DOHH2 (cell line): Measurements from ENCODE around the gene SETX.

ENCODE experiments used
- H3F3A ChIP-seq: fragments of 200-600 bp; sonication (generic), shearing (Covaris generic); 2 replicates; pipeline ENCODE4 v1.6.0; 2016; ENCODE audit warnings: antibody characterized with exemption, mild to moderate bottlenecking; ENCODE audit not compliant: control insufficient read depth, insufficient read depth
- H3K27ac ChIP-seq: fragments of 200-600 bp; sonication (generic); 2 replicates; pipeline ENCODE4 v1.5.1; 2014; ENCODE audit warnings: low read depth, mild to moderate bottlenecking, low read length, moderate library complexity
- H3K27me3 ChIP-seq: fragments of 200-600 bp; sonication (generic); 2 replicates; pipeline ENCODE4 v1.6.1; 2014; ENCODE audit warnings: mild to moderate bottlenecking, low read length, mixed read lengths; ENCODE audit not compliant: control insufficient read depth
- H3K36me3 ChIP-seq: fragments of 200-600 bp; sonication (generic); 2 replicates; pipeline ENCODE4 v1.6.1; 2014; ENCODE audit warnings: mild to moderate bottlenecking, low read length, moderate library complexity, mixed read lengths; ENCODE audit not compliant: control insufficient read depth
- H3K4me1 ChIP-seq: fragments of 200-600 bp; sonication (generic); 2 replicates; pipeline ENCODE4 v1.6.1; 2014; ENCODE audit warnings: mild to moderate bottlenecking, low read length, mixed read lengths; ENCODE audit not compliant: control insufficient read depth
- H3K4me2 ChIP-seq: fragments of 200-600 bp; sonication (generic); 2 replicates; pipeline ENCODE4 v1.6.0; 2014; ENCODE audit warnings: mild to moderate bottlenecking, low read length, moderate library complexity
- H3K4me3 ChIP-seq: fragments of 200-600 bp; sonication (generic); 2 replicates; pipeline ENCODE4 v1.5.1; 2014; ENCODE audit warnings: mild to moderate bottlenecking, low read length, mixed read lengths
- H3K79me2 ChIP-seq: fragments of 200-600 bp; sonication (generic); 2 replicates; pipeline ENCODE4 v1.6.1; 2014; ENCODE audit warnings: mild to moderate bottlenecking, low read length, mixed read lengths; ENCODE audit not compliant: control insufficient read depth
- H3K9me2 ChIP-seq: fragments of 200-600 bp; sonication (generic); replicated peaks from 2 replicates; pipeline ENCODE4 v1.6.1; 2014; ENCODE audit warnings: mild to moderate bottlenecking, low read length, mixed read lengths; ENCODE audit not compliant: control insufficient read depth
- H3K9me3 ChIP-seq: fragments of 200-600 bp; sonication (generic); 2 replicates; pipeline ENCODE4 v1.6.1; 2014; ENCODE audit warnings: antibody characterized with exemption, low read length, mixed read lengths; ENCODE audit not compliant: control insufficient read depth, insufficient read depth
- H4K20me1 ChIP-seq: fragments of 200-600 bp; sonication (generic); 2 replicates; pipeline ENCODE4 v1.6.0; 2014; ENCODE audit warnings: low read depth, mild to moderate bottlenecking, antibody characterized with exemption, low read length, moderate library complexity; ENCODE audit not compliant: control insufficient read depth, insufficient read depth
- CTCF ChIP-seq: fragments of 200-600 bp; sonication (generic); IDR thresholded peaks from one replicate; pipeline ENCODE4 v1.5.1; 2014; ENCODE audit warnings: antibody characterized with exemption, mild to moderate bottlenecking, low read depth, low read length; ENCODE audit not compliant: poor library complexity, severe bottlenecking
- EZH2phosphoT487 ChIP-seq: fragments of 200-600 bp; sonication (generic); IDR thresholded peaks from 2 replicates; pipeline ENCODE4 v1.6.1; 2017; ENCODE audit warnings: borderline replicate concordance, mild to moderate bottlenecking, antibody characterized with exemption, low read length, moderate library complexity, mixed read lengths

Gene SETX

GRCh38 chr9:132334364-132334763, 20.4 kb downstream of the SETX start:
- no peak overlapping the region for H3K4me2 ChIP-seq
- no peak for TF ChIP-seq EZH2phosphoT487
- TF ChIP-seq CTCF, result no peak
- no peaks in the 10 kb centered on the region for H3K9me2 ChIP-seq
- peaks cover 90% of the 10 kb centered on the region for H3K36me3 ChIP-seq
- H3K27me3 ChIP-seq, result no peaks in the 10 kb centered on the region
- no peak overlapping the region for H3K27ac ChIP-seq
- H3K79me2 ChIP-seq, result peaks cover 13% of the 10 kb centered on the region
- H3K4me3 ChIP-seq, result no peak overlapping the region
- 0 out of 2 replicates have a peak, but pooled peaks cover 2% of the 10 kb centered on the region for H3F3A ChIP-seq
- no peaks in the 10 kb centered on the region for H3K4me1 ChIP-seq
- H4K20me1 ChIP-seq, result no peaks in the 10 kb centered on the region
- no peaks in the 10 kb centered on the region for H3K9me3 ChIP-seq

- peaks cover 21% of the 10 kb centered on the region for H3K79me2 ChIP-seq
- no peak overlapping the region for H3K27ac ChIP-seq
- H3K4me2 ChIP-seq, result no peak overlapping the region
- H3K4me3 ChIP-seq, result no peak overlapping the region
- no peaks in the 10 kb centered on the region for H4K20me1 ChIP-seq
- no peaks in the 10 kb centered on the region for H3K4me1 ChIP-seq
- TF ChIP-seq EZH2phosphoT487, result no peak
- no peak for TF ChIP-seq CTCF
- 0 out of 2 replicates have a peak, but pooled peaks cover 2% of the 10 kb centered on the region for H3F3A ChIP-seq
- H3K9me3 ChIP-seq, result no peaks in the 10 kb centered on the region
- peaks cover 93% of the 10 kb centered on the region for H3K36me3 ChIP-seq
- no peaks in the 10 kb centered on the region for H3K27me3 ChIP-seq
- H3K9me2 ChIP-seq, result no peaks in the 10 kb centered on the region
Measured at GRCh38 chr9:132333556-132333955, 21.2 kb downstream of the SETX start.

GRCh38 chr9:132328580-132328979, 26.2 kb downstream of the SETX start:
- H3K27me3 ChIP-seq, result no peaks in the 10 kb centered on the region
- no peak overlapping the region for H3K27ac ChIP-seq
- peaks cover 4% of the 10 kb centered on the region; the same call in 1 of the 2 replicates for H4K20me1 ChIP-seq
- H3K36me3 ChIP-seq, result peaks cover 96% of the 10 kb centered on the region
- no peak for TF ChIP-seq EZH2phosphoT487
- TF ChIP-seq CTCF, result no peak
- H3K4me3 ChIP-seq, result no peak overlapping the region
- H3K4me2 ChIP-seq, result no peak overlapping the region
- H3K4me1 ChIP-seq, result no peaks in the 10 kb centered on the region
- H3K79me2 ChIP-seq, result peaks cover 65% of the 10 kb centered on the region
- no peaks in the 10 kb centered on the region for H3K9me2 ChIP-seq
- no peaks in the 10 kb centered on the region for H3K9me3 ChIP-seq
- peaks cover 6% of the 10 kb centered on the region; the same call in 1 of the 2 replicates for H3F3A ChIP-seq
